NCI-H2227 treated with DMSO at 0.1 percent for 48 hours (cell line): Measurements from ENCODE around the gene SLC15A2.
"Not testable (repeated sequence)": the region's sequence is repeated elsewhere in the genome, so short reads cannot be mapped to it uniquely, and the experiment has no call there.

Source experiments
- DNase-seq: peaks from one replicate; lab custom pipeline; 2025; lab: John Stamatoyannopoulos, UW

The SLC15A2 gene, protein sequence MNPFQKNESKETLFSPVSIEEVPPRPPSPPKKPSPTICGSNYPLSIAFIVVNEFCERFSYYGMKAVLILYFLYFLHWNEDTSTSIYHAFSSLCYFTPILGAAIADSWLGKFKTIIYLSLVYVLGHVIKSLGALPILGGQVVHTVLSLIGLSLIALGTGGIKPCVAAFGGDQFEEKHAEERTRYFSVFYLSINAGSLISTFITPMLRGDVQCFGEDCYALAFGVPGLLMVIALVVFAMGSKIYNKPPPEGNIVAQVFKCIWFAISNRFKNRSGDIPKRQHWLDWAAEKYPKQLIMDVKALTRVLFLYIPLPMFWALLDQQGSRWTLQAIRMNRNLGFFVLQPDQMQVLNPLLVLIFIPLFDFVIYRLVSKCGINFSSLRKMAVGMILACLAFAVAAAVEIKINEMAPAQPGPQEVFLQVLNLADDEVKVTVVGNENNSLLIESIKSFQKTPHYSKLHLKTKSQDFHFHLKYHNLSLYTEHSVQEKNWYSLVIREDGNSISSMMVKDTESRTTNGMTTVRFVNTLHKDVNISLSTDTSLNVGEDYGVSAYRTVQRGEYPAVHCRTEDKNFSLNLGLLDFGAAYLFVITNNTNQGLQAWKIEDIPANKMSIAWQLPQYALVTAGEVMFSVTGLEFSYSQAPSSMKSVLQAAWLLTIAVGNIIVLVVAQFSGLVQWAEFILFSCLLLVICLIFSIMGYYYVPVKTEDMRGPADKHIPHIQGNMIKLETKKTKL

DNA sequence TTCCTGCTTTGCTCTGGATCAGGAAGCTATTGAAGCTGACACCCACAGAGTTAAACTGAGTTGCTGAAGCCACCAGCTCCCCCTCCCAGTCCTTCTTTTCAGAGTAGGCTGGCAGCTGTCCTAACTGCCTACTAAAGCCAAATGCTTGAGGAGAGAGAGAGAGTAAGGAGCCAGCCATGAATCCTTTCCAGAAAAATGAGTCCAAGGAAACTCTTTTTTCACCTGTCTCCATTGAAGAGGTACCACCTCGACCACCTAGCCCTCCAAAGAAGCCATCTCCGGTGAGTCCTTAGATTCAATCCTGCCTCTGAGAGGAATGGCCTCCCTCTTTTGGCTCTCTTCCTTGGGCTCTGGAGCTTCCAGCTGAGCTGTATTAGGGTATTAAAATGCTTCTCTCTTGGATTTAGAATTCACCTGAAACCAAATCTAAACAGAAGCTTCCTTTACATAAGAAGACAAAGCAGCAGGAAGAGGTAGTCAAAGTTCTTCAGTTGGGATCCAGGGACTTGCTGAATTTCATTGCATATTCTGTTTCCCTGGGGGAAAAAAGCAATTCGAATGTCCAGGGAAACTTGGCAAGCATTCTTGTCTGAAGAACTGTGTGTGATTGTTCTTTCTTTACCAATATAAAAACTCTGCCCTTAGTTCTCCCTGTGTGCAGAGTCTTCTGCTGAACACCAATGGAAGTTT, at the start of gene SLC15A2:
TSS of gene SLC15A2 (plus strand) at position 101 of the 690 bp plus-strand sequence. CDS start at position 177, 76 bp downstream.
- DNase-seq = no peak

DNA sequence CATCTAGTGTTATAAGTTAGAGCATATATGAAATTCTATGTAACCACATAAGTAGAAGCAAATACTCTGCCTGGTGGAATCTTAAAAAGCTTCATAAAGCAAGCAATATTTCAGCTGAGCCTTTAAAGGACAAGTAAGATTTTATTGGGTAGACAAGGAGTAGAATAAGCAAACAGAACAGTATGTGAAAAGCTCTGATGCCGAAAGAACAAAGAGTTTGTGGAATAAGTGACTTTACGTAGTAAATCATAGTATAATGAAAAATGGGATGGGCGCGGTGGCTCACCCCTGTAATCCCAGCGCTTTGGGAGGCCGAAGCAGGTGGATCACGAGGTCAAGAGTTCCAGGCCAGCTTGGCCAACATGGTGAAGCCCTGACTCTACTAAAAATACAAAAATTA, 49.3 kb upstream of the SLC15A2 start:
- no peak for DNase-seq

DNA sequence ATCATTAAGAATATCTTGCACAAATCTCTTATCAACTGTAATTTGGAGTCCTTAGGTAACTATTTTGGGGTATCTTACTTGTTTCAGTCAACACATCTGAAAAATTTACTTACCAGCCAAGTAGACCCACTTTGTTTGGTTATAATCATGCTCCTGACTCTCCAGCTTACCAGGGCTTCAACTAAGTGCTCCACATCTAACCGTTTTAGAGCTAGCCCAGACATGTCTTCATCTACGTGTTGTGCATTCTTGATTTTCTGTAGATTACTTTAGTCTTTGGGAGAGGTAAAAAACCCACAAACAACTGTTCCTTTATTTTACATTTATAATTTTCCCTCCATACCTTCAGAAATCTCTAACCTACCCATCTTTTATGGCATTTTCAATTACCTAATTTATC, 41.9 kb upstream of the SLC15A2 start:
- DNase-seq = no peak

DNA sequence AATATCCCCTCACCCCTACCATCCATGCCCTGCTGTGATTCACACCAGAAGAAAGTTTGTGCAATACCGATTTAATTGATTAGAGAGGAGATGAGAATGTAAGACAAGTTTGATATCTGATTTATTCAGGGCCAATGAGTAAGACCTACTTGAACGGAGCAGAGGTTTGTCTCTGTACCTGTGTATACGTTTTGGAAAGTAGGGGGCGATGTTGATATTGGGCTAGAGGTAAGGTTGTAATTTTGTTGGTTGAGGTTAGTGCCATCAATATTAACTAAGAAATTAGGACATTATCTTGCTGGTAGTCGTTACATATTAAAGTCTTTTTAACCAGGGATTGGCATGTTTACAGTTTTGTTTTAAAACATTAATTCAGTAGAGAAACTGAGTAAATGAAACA, 38.6 kb upstream of the SLC15A2 start:
- no peak for DNase-seq

- DNase-seq = not testable (repeated sequence)
Observed at GRCh38 chr3:121857778-121858177, 36.4 kb upstream of the SLC15A2 start.

DNA sequence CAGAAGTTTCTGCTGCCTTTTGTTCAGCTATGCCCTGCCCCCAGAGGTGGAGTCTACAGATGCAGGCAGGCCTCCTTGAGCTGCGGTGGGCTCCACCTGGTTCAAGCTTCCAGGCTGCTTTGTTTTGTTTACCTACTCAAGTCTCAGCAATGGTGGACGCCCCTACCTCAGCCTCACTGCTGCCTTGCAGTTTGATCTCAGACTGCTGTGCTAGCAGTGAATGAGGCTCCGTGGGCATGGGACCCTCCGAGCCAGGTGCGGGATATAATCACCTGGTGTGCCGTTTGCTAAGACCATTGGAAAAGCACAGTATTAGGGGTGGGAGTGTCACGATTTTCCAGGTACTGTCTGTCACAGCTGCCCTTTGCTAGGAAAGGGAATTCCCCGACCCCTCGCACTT, 31.0 kb upstream of the SLC15A2 start:
- DNase-seq = not testable (repeated sequence)

DNA sequence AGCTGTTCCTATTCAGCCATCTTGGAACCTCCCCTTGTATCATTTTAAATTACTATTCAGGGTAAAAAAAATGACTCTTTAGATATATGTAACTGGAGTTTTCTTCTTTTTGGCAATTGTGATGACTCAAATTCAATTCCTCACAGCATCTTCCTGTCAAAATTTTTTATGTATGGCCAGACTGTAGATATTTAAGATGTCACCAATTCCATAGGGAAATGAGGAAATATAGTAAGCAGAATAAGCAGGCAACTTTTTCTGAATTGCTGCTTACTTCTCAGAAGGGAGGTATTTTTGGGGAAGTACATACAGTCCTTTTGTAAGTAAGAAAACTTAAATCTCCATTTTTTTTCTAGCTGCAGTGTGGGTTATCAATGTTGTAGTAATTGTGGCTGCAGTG, 30.4 kb upstream of the SLC15A2 start:
- DNase-seq = no peak

GRCh38 chr3:121869736-121870135, 24.5 kb upstream of the SLC15A2 start:
- DNase-seq = no peak

DNA sequence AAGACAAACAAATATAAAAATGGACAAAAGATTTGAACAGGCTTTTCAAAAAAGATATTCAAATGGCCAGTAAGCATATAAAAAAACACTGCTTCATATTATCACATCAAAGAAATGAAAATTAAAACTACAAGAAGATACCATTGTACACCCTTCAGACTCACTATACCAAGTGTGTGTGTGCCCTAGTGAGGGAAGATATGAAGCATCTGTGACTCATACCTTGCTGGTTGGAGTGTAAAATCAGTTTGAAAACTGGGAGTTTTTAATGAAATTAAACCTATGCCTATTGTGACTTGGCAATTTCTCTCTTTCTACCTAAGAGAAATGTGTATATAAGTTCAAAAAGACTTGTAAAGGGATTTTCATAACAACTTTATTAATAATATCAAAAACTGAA, 23.5 kb upstream of the SLC15A2 start:
- no peak for DNase-seq

- no peak for DNase-seq
Observed at GRCh38 chr3:121871430-121871829, 22.8 kb upstream of the SLC15A2 start.

- no peak for DNase-seq
Observed at GRCh38 chr3:121878411-121878810, 15.8 kb upstream of the SLC15A2 start.

DNA sequence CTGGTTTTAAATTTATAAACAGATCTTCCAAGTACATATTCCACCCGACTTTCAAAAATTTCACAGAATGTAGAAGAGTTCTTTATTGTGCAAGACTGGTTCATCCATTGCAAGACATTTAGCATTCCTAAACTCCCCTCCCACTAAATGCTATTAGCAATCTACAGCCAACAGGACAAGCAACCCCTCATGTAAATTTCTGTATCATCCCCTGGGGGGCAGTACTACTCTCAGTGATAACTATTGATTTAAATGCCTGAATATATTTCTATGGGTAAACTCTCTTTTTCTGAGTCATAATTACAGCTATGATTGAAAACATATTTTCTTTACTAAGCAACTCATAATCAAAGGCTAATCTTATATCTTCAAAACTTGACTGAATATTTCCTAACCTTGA, 10.7 kb upstream of the SLC15A2 start:
- no peak for DNase-seq

DNA sequence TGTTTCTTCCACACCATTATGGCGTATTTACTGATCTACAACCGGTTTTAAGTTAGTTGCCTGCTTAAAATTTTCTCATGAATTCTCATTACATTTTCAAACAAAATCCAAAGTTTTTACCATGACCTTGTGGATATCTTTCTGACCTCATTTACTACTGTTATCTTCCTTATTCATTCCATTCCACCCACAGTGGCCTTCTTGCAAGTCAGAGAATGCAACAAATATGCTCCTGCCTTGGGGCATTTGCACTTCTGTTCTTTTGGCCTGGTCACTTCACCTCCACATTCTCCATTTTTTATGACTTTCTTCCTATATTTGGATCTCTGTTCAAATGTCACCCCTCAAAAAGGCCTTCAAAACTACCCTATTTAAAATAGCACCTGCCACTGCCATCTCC, 8.8 kb upstream of the SLC15A2 start:
- DNase-seq = no peak

DNA sequence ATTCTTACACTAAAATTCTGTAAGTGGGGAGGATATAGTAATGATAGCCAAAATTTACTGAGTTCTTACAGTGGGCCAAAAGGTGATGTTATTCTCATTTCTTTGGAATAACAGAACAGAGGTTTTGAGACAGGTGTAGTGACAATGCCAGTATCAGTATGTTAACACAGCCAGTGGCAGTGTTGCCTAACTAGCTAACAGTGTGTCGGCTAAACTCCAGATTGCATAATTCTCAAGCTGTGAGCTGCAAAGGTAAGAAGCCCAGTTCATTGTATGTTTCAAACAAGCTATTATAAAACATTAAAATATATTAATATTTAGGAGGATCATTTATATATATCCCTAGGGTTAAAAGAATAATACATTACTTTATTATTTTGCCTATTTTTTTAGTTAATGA, 920 bp downstream of the SLC15A2 start:
- DNase-seq = no peak

DNA sequence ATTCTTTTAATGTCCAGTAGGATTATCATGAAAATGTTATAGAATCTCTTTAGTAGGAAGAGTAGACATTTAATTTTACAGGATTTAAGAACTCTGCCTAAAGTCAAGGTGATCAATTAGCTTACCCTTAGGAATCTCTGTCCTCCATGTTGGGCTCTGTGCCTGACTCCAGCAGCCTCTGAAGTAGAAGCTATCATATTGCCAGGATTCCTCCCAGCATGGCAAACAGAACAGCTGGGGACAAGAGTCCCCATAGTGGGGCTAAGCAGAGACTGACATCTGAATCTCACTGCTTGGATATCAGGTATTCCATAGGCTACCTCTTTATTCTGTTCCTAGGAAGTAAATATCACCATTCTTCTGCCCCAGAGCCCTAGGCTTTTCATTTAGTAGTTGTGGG, 1.5 kb downstream of the SLC15A2 start:
- DNase-seq = no peak

- DNase-seq = no peak
Observed at GRCh38 chr3:121896823-121897222, 2.6 kb downstream of the SLC15A2 start.

DNA sequence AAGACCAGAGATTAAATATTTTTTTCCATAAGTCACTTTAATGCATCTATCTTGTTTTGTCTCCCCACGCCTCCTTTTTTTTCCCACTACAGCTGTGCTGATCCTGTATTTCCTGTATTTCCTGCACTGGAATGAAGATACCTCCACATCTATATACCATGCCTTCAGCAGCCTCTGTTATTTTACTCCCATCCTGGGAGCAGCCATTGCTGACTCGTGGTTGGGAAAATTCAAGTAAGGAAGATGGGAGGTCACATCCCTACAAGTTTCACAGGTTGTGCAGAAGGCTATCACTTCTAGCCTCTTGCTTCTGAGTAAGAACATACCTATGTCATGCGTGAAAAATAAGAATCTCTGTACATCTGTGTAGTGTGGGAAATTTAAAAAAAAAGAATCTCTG, 3.1 kb downstream of the SLC15A2 start:
- DNase-seq = no peak

DNA sequence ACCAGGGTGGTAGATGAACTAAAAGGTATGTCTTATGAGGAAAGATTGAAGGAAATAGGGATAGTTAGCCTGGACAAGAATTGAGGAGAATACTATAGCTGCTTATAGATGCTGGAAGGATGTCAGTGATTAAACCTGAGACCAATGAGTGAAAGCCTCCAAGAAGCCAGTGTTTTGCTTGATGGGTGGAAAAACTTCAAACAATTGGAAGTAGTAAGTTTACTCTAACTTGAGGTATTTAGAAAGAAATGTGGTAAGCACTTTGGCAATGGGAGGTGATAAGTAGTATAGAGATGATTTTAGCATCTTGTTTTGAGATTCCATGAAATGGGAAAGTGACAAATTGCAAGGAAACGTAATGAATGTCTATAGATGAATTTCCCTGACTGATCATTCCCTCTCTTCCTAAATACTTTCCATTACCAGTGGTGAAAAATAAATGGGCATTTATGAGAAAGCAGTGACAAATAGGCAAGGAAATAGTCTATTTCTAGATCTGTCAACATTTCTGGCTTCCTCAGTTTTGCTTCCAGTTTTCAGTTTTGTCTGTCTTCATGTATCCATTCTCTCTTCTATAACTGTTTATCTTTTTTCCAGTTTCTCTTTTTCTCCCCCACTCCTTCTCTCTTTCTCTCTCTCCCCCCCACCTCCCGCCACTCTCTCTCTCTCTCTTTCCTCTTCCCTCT, 19.2 kb downstream of the SLC15A2 start:
- DNase-seq = no peak

- no peak for DNase-seq
Observed at GRCh38 chr3:121914081-121914998, 20.1 kb downstream of the SLC15A2 start.

- no peak for DNase-seq
Observed at GRCh38 chr3:121916189-121916588, 22.0 kb downstream of the SLC15A2 start.
